ENCODE data around the gene RNASE4.

DNA sequence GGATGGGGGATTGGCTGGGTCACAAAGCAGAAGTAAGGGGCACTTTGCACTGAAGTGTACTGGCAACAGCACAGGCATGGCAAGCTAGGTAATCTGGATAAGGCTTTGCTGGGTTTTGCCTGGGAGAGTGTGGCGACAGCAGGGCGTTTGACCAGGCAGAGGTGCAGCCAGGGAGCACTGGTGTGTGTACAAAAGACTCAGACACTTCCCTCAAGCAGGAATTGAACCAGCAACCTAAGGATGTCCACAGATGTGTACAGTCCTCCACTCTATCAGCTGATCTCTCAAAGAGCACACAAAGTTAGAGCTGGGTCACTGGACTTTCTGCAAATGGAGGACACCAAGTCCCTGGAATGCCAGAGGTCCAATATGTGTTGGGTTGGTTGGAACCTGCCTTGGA is 15.4 kb upstream of the RNASE4 start:
- TF ChIP-seq, protein P1, sequence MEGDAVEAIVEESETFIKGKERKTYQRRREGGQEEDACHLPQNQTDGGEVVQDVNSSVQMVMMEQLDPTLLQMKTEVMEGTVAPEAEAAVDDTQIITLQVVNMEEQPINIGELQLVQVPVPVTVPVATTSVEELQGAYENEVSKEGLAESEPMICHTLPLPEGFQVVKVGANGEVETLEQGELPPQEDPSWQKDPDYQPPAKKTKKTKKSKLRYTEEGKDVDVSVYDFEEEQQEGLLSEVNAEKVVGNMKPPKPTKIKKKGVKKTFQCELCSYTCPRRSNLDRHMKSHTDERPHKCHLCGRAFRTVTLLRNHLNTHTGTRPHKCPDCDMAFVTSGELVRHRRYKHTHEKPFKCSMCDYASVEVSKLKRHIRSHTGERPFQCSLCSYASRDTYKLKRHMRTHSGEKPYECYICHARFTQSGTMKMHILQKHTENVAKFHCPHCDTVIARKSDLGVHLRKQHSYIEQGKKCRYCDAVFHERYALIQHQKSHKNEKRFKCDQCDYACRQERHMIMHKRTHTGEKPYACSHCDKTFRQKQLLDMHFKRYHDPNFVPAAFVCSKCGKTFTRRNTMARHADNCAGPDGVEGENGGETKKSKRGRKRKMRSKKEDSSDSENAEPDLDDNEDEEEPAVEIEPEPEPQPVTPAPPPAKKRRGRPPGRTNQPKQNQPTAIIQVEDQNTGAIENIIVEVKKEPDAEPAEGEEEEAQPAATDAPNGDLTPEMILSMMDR (conservative IDR thresholded peaks at IDR 0.05; ENCODE audit: low read depth in 2 of 2) = no peak
- no peak for TF ChIP-seq JUNB (IDR thresholded peaks at IDR 0.05; ENCODE audit: unreplicated experiment)
- TF ChIP-seq, protein P2, sequence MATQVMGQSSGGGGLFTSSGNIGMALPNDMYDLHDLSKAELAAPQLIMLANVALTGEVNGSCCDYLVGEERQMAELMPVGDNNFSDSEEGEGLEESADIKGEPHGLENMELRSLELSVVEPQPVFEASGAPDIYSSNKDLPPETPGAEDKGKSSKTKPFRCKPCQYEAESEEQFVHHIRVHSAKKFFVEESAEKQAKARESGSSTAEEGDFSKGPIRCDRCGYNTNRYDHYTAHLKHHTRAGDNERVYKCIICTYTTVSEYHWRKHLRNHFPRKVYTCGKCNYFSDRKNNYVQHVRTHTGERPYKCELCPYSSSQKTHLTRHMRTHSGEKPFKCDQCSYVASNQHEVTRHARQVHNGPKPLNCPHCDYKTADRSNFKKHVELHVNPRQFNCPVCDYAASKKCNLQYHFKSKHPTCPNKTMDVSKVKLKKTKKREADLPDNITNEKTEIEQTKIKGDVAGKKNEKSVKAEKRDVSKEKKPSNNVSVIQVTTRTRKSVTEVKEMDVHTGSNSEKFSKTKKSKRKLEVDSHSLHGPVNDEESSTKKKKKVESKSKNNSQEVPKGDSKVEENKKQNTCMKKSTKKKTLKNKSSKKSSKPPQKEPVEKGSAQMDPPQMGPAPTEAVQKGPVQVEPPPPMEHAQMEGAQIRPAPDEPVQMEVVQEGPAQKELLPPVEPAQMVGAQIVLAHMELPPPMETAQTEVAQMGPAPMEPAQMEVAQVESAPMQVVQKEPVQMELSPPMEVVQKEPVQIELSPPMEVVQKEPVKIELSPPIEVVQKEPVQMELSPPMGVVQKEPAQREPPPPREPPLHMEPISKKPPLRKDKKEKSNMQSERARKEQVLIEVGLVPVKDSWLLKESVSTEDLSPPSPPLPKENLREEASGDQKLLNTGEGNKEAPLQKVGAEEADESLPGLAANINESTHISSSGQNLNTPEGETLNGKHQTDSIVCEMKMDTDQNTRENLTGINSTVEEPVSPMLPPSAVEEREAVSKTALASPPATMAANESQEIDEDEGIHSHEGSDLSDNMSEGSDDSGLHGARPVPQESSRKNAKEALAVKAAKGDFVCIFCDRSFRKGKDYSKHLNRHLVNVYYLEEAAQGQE (IDR thresholded peaks at IDR 0.05; ENCODE audit: unreplicated experiment) = no peak
- no peak for TF ChIP-seq EZH2phosphoT487 (IDR thresholded peaks at IDR 0.05; ENCODE audit: unreplicated experiment)
- TF ChIP-seq POLR2AphosphoS5 (IDR thresholded peaks at IDR 0.05; ENCODE audit: low read depth) = no peak
- no peak for TF ChIP-seq CREB1 (CRISPR knock-in tag; IDR thresholded peaks at IDR 0.05; ENCODE audit: low read depth)
- TF ChIP-seq STAT1 (IDR thresholded peaks at IDR 0.05; ENCODE audit: unreplicated experiment) = no peak
- TF ChIP-seq, protein P3, sequence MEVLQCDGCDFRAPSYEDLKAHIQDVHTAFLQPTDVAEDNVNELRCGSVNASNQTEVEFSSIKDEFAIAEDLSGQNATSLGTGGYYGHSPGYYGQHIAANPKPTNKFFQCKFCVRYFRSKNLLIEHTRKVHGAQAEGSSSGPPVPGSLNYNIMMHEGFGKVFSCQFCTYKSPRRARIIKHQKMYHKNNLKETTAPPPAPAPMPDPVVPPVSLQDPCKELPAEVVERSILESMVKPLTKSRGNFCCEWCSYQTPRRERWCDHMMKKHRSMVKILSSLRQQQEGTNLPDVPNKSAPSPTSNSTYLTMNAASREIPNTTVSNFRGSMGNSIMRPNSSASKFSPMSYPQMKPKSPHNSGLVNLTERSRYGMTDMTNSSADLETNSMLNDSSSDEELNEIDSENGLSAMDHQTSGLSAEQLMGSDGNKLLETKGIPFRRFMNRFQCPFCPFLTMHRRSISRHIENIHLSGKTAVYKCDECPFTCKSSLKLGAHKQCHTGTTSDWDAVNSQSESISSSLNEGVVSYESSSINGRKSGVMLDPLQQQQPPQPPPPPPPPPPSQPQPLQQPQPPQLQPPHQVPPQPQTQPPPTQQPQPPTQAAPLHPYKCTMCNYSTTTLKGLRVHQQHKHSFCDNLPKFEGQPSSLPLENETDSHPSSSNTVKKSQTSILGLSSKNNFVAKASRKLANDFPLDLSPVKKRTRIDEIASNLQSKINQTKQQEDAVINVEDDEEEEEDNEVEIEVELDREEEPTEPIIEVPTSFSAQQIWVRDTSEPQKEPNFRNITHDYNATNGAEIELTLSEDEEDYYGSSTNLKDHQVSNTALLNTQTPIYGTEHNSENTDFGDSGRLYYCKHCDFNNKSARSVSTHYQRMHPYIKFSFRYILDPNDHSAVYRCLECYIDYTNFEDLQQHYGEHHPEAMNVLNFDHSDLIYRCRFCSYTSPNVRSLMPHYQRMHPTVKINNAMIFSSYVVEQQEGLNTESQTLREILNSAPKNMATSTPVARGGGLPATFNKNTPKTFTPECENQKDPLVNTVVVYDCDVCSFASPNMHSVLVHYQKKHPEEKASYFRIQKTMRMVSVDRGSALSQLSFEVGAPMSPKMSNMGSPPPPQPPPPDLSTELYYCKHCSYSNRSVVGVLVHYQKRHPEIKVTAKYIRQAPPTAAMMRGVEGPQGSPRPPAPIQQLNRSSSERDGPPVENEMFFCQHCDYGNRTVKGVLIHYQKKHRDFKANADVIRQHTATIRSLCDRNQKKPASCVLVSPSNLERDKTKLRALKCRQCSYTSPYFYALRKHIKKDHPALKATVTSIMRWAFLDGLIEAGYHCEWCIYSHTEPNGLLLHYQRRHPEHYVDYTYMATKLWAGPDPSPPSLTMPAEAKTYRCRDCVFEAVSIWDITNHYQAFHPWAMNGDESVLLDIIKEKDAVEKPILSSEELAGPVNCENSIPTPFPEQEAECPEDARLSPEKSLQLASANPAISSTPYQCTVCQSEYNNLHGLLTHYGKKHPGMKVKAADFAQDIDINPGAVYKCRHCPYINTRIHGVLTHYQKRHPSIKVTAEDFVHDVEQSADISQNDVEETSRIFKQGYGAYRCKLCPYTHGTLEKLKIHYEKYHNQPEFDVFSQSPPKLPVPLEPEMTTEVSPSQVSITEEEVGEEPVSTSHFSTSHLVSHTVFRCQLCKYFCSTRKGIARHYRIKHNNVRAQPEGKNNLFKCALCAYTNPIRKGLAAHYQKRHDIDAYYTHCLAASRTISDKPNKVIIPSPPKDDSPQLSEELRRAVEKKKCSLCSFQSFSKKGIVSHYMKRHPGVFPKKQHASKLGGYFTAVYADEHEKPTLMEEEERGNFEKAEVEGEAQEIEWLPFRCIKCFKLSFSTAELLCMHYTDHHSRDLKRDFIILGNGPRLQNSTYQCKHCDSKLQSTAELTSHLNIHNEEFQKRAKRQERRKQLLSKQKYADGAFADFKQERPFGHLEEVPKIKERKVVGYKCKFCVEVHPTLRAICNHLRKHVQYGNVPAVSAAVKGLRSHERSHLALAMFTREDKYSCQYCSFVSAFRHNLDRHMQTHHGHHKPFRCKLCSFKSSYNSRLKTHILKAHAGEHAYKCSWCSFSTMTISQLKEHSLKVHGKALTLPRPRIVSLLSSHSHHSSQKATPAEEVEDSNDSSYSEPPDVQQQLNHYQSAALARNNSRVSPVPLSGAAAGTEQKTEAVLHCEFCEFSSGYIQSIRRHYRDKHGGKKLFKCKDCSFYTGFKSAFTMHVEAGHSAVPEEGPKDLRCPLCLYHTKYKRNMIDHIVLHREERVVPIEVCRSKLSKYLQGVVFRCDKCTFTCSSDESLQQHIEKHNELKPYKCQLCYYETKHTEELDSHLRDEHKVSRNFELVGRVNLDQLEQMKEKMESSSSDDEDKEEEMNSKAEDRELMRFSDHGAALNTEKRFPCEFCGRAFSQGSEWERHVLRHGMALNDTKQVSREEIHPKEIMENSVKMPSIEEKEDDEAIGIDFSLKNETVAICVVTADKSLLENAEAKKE (CRISPR knock-in tag; IDR thresholded peaks at IDR 0.05) = no peak
- no peak for TF ChIP-seq NANOG (IDR thresholded peaks at IDR 0.05; ENCODE audit: borderline replicate concordance)
- no peak for TF ChIP-seq EZH2 (IDR thresholded peaks at IDR 0.05; ENCODE audit: low read depth, unreplicated experiment)
